Natural killer cell (primary cell): ENCODE results near the gene KLHL21. TPM values are rescaled to one million over a fixed set of nuclear protein-coding genes. Genes with fewer than 3 reads are reported as not detected.

Experiments used
- ATAC-seq, 3 donors: fragments of 150-1000 bp in 2 of 3; fragments of 200-7000 bp in 1 of 3; cut with Tn5 transposase; 1 replicate in 1 of 3; 2 replicates in 2 of 3; pipeline ENCODE4 v1.10.0; 2021; ENCODE audit warnings: mild to moderate bottlenecking in 2 of 3, moderate library complexity in 2 of 3
- DNase-seq, 2 donors: peaks; one replicate each; pipeline versions ENCODE4 v3.0.0 to v3.0.0-alpha.2; 2013 to 2021; ENCODE audit warnings: mixed read lengths in 1 of 2
- H3K27ac ChIP-seq: one replicate; pipeline ENCODE4 v1.5.1; 2013; ENCODE audit warnings: mild to moderate bottlenecking, low read length
- H3K27me3 ChIP-seq: one replicate; pipeline ENCODE4 v1.6.1; 2013; ENCODE audit warnings: low read length; ENCODE audit not compliant: control insufficient read depth, insufficient read depth
- H3K36me3 ChIP-seq: one replicate; pipeline ENCODE4 v1.6.1; 2013; ENCODE audit warnings: low read length; ENCODE audit not compliant: control insufficient read depth, insufficient read depth
- H3K4me1 ChIP-seq: one replicate; pipeline ENCODE4 v1.6.1; 2013; ENCODE audit warnings: low read length; ENCODE audit not compliant: control insufficient read depth, insufficient read depth
- H3K4me3 ChIP-seq: one replicate; pipeline ENCODE4 v1.5.1; 2013; ENCODE audit warnings: low read length
- H3K9me3 ChIP-seq: one replicate; pipeline ENCODE4 v1.6.1; 2013; ENCODE audit warnings: low read length; ENCODE audit not compliant: control insufficient read depth, insufficient read depth
- H3K27ac Mint-ChIP-seq, 2 donors: one replicate each; pipeline ENCODE4 v1.8.0; 2022; ENCODE audit warnings: mild to moderate bottlenecking in 2 of 2, mixed read lengths in 2 of 2, moderate library complexity in 1 of 2
- H3K27me3 Mint-ChIP-seq, 2 donors: one replicate each; pipeline ENCODE4 v1.8.0; 2022; ENCODE audit warnings: low read depth in 2 of 2, mixed read lengths in 2 of 2
- H3K36me3 Mint-ChIP-seq: one replicate; pipeline ENCODE4 v1.8.0; 2022; ENCODE audit warnings: mixed read lengths
- H3K4me1 Mint-ChIP-seq, 2 donors: one replicate each; pipeline ENCODE4 v1.8.0; 2022; ENCODE audit warnings: mixed read lengths in 2 of 2
- H3K4me3 Mint-ChIP-seq: one replicate; pipeline ENCODE4 v1.8.0; 2022; ENCODE audit warnings: mild to moderate bottlenecking, moderate library complexity, mixed read lengths
- H3K9me3 Mint-ChIP-seq, 2 donors: one replicate each; pipeline ENCODE4 v1.8.0; 2022; ENCODE audit warnings: mixed read lengths in 2 of 2
- CTCF ChIP-seq: fragments of 200-600 bp; IDR thresholded peaks from one replicate; pipeline ENCODE4 v1.8.0; 2022; ENCODE audit warnings: antibody characterized with exemption
- WGBS: methylation state at CpG from one replicate; pipeline ENCODE4 v1.1.7; 2013; ENCODE audit warnings: missing lambda C conversion rate; ENCODE audit not compliant: insufficient coverage; 5-methylcytosine and 5-hydroxymethylcytosine counted together
- intact Hi-C: fragments of 100-400 bp; cut with micrococcal nuclease; formaldehyde crosslinking; loops from one replicate; pipeline ENCODE4 v1.14.2; 2022
- total RNA-seq, 4 donors: library from RNA; stranded (reverse); fragments of 120-200 nt in 1 of 4; gene quantifications; one replicate each; pipeline versions ENCODE4 v1.2.3 to v1.2.4, GENCODE V29; 2013 to 2022

Gene KLHL21
- total RNA-seq, 3 donors from 2014 or later (not counting 1 experiment from before 2014, with no cell fraction given) = 23.5 to 37.8 (median 28.9) TPM

DNA sequence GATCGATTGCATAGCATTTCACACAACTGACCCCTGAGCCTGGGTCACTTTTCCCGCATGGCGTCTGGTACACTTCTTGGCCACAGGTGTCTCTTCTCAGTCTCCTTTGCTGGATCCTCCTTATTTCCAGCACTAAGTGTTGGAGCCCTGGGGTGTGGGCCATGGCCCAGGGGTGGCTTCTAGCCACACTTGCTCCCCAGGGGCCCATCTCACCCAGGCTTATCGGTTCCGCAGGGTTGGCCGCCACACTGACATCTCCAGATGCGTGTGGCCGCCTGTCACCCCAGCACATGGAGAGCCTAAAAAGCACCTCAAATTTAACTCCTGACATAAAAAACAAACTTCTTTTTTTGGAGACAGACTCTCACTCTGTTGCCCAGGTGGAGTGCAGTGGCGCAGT is 24.4 kb upstream of the KLHL21 start:
- Histone ChIP-seq H3K27me3 (no peaks in the 10 kb centered on the region), H3K4me3 (no peak overlapping the region), H3K9me3 (no peaks in the 10 kb centered on the region), H3K4me1 (peaks cover 23% of the 10 kb centered on the region), H3K36me3 (peaks cover 24% of the 10 kb centered on the region), H3K27ac (no peak overlapping the region)
- ATAC-seq = no peak
- no peaks in the 10 kb centered on the region for H3K27me3 Mint-ChIP-seq
- 87% methylated on average over 9 of the region's 9 CpGs for WGBS
- H3K36me3 Mint-ChIP-seq = no peaks in the 10 kb centered on the region
- DNase-seq = no peak
- intact Hi-C loops = no loop called here
- no peak for TF ChIP-seq CTCF
- no peaks in the 10 kb centered on the region for H3K9me3 Mint-ChIP-seq
- peak overlapping the region; percentile 84 for H3K4me3 Mint-ChIP-seq
- H3K4me1 Mint-ChIP-seq = peaks cover 31 to 33% of the 10 kb centered on the region in 2 donors
- H3K27ac Mint-ChIP-seq = peak overlapping the region in 1 of 2 donors; percentile 24

- Mint-ChIP-seq H3K27ac (peak overlapping the region; percentile 61 to 84), H3K9me3 (no peaks in the 10 kb centered on the region), H3K4me1 (peaks cover 31 to 33% of the 10 kb centered on the region in 2 donors), H3K27me3 (no peaks in the 10 kb centered on the region), H3K36me3 (no peaks in the 10 kb centered on the region), H3K4me3 (peak overlapping the region; percentile 90)
- intact Hi-C loops = no loop called here
- no peak for TF ChIP-seq CTCF
- H3K27me3 ChIP-seq = no peaks in the 10 kb centered on the region
- peaks cover 27% of the 10 kb centered on the region for H3K36me3 ChIP-seq
- peak overlapping the region; percentile 57 for H3K4me3 ChIP-seq
- peaks cover 23% of the 10 kb centered on the region for H3K4me1 ChIP-seq
- no peak overlapping the region for H3K27ac ChIP-seq
- ATAC-seq (peak in 2 of 3 donors; percentile 37 to 43), DNase-seq (peak in 1 of 2 donors; percentile 27)
- WGBS = 13% methylated on average over 32 of the region's 32 CpGs
- no peaks in the 10 kb centered on the region for H3K9me3 ChIP-seq
Observed at GRCh38 chr1:6625584-6626149, 23.0 kb upstream of the KLHL21 start.

DNA sequence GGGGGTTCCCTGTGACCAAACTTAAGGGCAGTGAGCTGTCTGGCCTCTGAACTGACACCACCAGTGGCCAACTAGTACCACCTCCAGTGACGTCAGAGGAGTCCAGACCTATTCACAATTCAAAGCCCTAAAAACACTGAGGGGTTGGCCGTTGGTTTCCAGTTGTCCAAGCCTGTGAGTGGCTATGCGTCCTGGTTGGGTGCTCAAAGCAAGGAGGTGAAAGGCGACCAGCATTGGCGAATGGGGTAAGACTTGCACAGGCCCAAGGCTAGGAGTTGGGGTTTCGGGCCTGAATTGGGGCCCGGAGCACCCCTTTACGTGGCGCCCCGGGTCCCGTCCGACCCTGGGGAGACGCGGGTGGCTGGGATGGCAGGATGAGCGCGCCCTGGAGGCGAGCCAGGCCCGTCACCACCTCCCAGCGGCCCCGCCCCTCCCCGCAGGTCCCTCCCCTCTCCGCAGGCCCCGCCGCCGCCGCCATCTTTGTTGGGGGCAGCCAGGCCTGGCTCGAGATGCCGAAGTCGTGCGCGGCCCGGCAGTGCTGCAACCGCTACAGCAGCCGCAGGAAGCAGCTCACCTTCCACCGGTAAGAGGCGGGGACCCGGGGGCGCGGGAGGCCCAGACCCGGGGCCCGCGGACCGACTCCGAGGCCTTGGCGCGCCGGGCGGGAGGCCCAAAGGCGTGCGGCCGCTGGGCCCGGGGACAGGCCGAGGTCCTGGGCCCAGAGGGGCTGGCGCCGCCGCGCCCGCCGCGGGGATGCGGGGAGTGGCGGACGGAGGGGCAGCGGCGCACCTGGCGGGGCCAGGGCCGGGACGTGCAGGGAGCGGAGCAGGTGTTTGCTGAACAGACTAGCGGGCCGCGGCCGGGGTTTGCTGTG is 22.3 kb upstream of the KLHL21 start, which contains the start of gene THAP3:
Gene THAP3 (plus strand): TSS at position 159 of the 874 bp plus-strand sequence. CDS start 351 bp downstream, at position 510.
- no peaks in the 10 kb centered on the region for H3K36me3 Mint-ChIP-seq

More for the DNA sequence above, 22.3 kb upstream of the KLHL21 start, which contains the start of gene THAP3:
- peak within 1 kb of the TSS; percentile 61 to 84 for H3K27ac Mint-ChIP-seq
- H3K4me1 Mint-ChIP-seq = peaks cover 30 to 31% of the 10 kb centered on the region in 2 donors
- WGBS = 2% methylated on average over 73 of the region's 73 CpGs
- peak; percentile 41 for TF ChIP-seq CTCF
- peak; percentile 97 to 98 (median 98) for ATAC-seq
- Histone ChIP-seq H3K4me3 (peak within 1 kb of the TSS; percentile 57), H3K9me3 (no peaks in the 10 kb centered on the region), H3K4me1 (peaks cover 23% of the 10 kb centered on the region), H3K36me3 (peaks cover 27% of the 10 kb centered on the region), H3K27ac (peak within 1 kb of the TSS; percentile 60), H3K27me3 (no peaks in the 10 kb centered on the region)
- H3K27me3 Mint-ChIP-seq = no peaks in the 10 kb centered on the region
- peak; percentile 82 to 93 for DNase-seq
- intact Hi-C loops = no loop called here
- peak within 1 kb of the TSS; percentile 90 for H3K4me3 Mint-ChIP-seq
- H3K9me3 Mint-ChIP-seq = no peaks in the 10 kb centered on the region
